Parathyroid adenoma (tissue), 2 donors: ENCODE results near the gene KCNJ16.
A peak's percentile ranks its signal among the peaks of the same experiment; 100 is the strongest.

ENCODE experiments used
- H2AFZ ChIP-seq: fragments of 300-600 bp; sonication (generic); one replicate; pipeline ENCODE4 v1.7.0; 2017; ENCODE audit warnings: antibody characterized with exemption, mild to moderate bottlenecking
- H3K27ac ChIP-seq: fragments of 300-600 bp; sonication (generic); one replicate; pipeline ENCODE4 v1.7.0; 2017
- H3K27me3 ChIP-seq: fragments of 300-600 bp; sonication (generic); one replicate; pipeline ENCODE4 v1.7.0; 2017; ENCODE audit warnings: low read length; ENCODE audit not compliant: control insufficient read depth, insufficient read depth
- H3K36me3 ChIP-seq: fragments of 300-600 bp; sonication (generic); one replicate; pipeline ENCODE4 v1.7.0; 2017; ENCODE audit warnings: low read length; ENCODE audit not compliant: control insufficient read depth, insufficient read depth
- H3K4me1 ChIP-seq: fragments of 300-600 bp; sonication (generic); one replicate; pipeline ENCODE4 v1.7.0; 2017; ENCODE audit warnings: control low read depth
- H3K4me2 ChIP-seq: fragments of 300-600 bp; sonication (generic); one replicate; pipeline ENCODE4 v1.7.0; 2017; ENCODE audit warnings: low read length
- H3K4me3 ChIP-seq: fragments of 300-600 bp; sonication (generic); one replicate; pipeline ENCODE4 v1.7.0; 2017; ENCODE audit warnings: low read depth, low read length
- H3K79me2 ChIP-seq: fragments of 300-600 bp; sonication (generic); one replicate; pipeline ENCODE4 v1.7.0; 2017; ENCODE audit warnings: control low read depth
- H3K9ac ChIP-seq: fragments of 300-600 bp; sonication (generic); one replicate; pipeline ENCODE4 v1.7.0; 2017; ENCODE audit warnings: mild to moderate bottlenecking
- H3K9me3 ChIP-seq: fragments of 300-600 bp; sonication (generic); one replicate; pipeline ENCODE4 v1.7.0; 2017; ENCODE audit warnings: low read length; ENCODE audit not compliant: control insufficient read depth
- CTCF ChIP-seq: fragments of 300-600 bp; sonication (generic); IDR thresholded peaks from one replicate; pipeline ENCODE4 v1.7.0; 2017; ENCODE audit warnings: antibody characterized with exemption, mild to moderate bottlenecking
- donor health status: primary hyperparathyroidism.

The KCNJ16 gene

GRCh38 chr17:70074956-70075355 is at the start of gene KCNJ16:
KCNJ16 (plus strand) TSS chr17:70075225; CDS start chr17:70132088, 56,863 bp downstream.
- Histone ChIP-seq H3K4me1 (peaks cover 33% of the 10 kb centered on the region), H3K4me2 (peak within 1 kb of the TSS; percentile 87), H3K9me3 (no peaks in the 10 kb centered on the region), H2AFZ (peak within 1 kb of the TSS; percentile 39), H3K79me2 (peaks cover 32% of the 10 kb centered on the region), H3K9ac (peak within 1 kb of the TSS; percentile 25), H3K27ac (peak within 1 kb of the TSS; percentile 95), H3K27me3 (no peaks in the 10 kb centered on the region), H3K36me3 (no peaks in the 10 kb centered on the region), H3K4me3 (peak within 1 kb of the TSS; percentile 86)
- TF ChIP-seq CTCF: no peak

GRCh38 chr17:70028397-70028796 is 46.6 kb upstream of the KCNJ16 start:
- Histone ChIP-seq H3K4me1 (no peaks in the 10 kb centered on the region), H3K4me3 (no peak overlapping the region), H3K79me2 (no peaks in the 10 kb centered on the region), H2AFZ (no peak overlapping the region), H3K9me3 (no peaks in the 10 kb centered on the region), H3K9ac (no peak overlapping the region), H3K4me2 (no peak overlapping the region), H3K36me3 (no peaks in the 10 kb centered on the region), H3K27ac (no peak overlapping the region), H3K27me3 (no peaks in the 10 kb centered on the region)
- no peak for TF ChIP-seq CTCF

GRCh38 chr17:70028978-70029767 is 45.9 kb upstream of the KCNJ16 start:
- no peak overlapping the region for H3K27ac ChIP-seq
- no peaks in the 10 kb centered on the region for H3K27me3 ChIP-seq
- no peaks in the 10 kb centered on the region for H3K4me1 ChIP-seq
- no peak overlapping the region for H3K9ac ChIP-seq
- no peaks in the 10 kb centered on the region for H3K79me2 ChIP-seq
- no peak overlapping the region for H3K4me3 ChIP-seq
- TF ChIP-seq CTCF: no peak
- H2AFZ ChIP-seq: no peak overlapping the region
- no peak overlapping the region for H3K4me2 ChIP-seq
- H3K36me3 ChIP-seq: no peaks in the 10 kb centered on the region
- no peaks in the 10 kb centered on the region for H3K9me3 ChIP-seq

GRCh38 chr17:70030371-70030770 is 44.7 kb upstream of the KCNJ16 start:
- no peak for TF ChIP-seq CTCF
- H3K9ac ChIP-seq: no peak overlapping the region
- no peak overlapping the region for H3K4me3 ChIP-seq
- no peak overlapping the region for H3K27ac ChIP-seq
- no peak overlapping the region for H3K4me2 ChIP-seq
- H3K9me3 ChIP-seq: no peaks in the 10 kb centered on the region
- H3K79me2 ChIP-seq: no peaks in the 10 kb centered on the region
- H3K4me1 ChIP-seq: no peaks in the 10 kb centered on the region
- H3K36me3 ChIP-seq: no peaks in the 10 kb centered on the region
- no peaks in the 10 kb centered on the region for H3K27me3 ChIP-seq
- no peak overlapping the region for H2AFZ ChIP-seq

GRCh38 chr17:70031341-70031740 is 43.7 kb upstream of the KCNJ16 start:
- Histone ChIP-seq H3K4me2 (no peak overlapping the region), H3K4me3 (no peak overlapping the region), H3K9ac (no peak overlapping the region), H3K27me3 (no peaks in the 10 kb centered on the region), H3K4me1 (no peaks in the 10 kb centered on the region), H3K27ac (no peak overlapping the region), H3K79me2 (no peaks in the 10 kb centered on the region), H2AFZ (no peak overlapping the region), H3K36me3 (no peaks in the 10 kb centered on the region), H3K9me3 (no peaks in the 10 kb centered on the region)
- TF ChIP-seq CTCF: no peak
